ENCODE results near the gene ANKFY1. TPM values are rescaled to one million over a fixed set of nuclear protein-coding genes. Genes with fewer than 3 reads are reported as not detected.

Gene ANKFY1
- polyA plus RNA-seq, 1 of the 3 experiments (the other 2 are of a cell fraction), result 29.6 TPM

GRCh38 chr17:4221899-4222659 is 41.7 kb downstream of the ANKFY1 start:
- H3K4me2 ChIP-seq, result no peak overlapping the region
- no peak for TF ChIP-seq MXI1 (IDR thresholded peaks at IDR 0.05; ENCODE audit: low read depth, low read length)
- TF ChIP-seq POLR2AphosphoS5 (IDR thresholded peaks at IDR 0.05; ENCODE audit: low read depth, low read length), result no peak
- no peak for TF ChIP-seq CHD2 (IDR thresholded peaks at IDR 0.05; ENCODE audit: low read length, partially characterized antibody)
- H3F3A ChIP-seq (replicated peaks; ENCODE audit: insufficient read depth), result no peaks in the 10 kb centered on the region
- POLR2A ChIA-PET, result interaction anchor here (0.7 kb wide), 1 partner anchor 8 kb away, joined by 3 read pairs; no protein-coding TSS in a partner anchor
- peaks cover 16% of the 10 kb centered on the region; the same call in 1 of the 2 replicates for H3K79me2 ChIP-seq (ENCODE audit: insufficient read depth)
- H2AFZ ChIP-seq (ENCODE audit: low read depth), result no peak overlapping the region
- no peak overlapping the region for H3K27ac ChIP-seq (ENCODE audit: low read depth in 2 of 2, low read length in 1 of 2)
- no peak overlapping the region for H3K4me3 ChIP-seq (ENCODE audit: low read depth in 2 of 2, low read length in 1 of 2)
- H3K9me3 ChIP-seq, result no peaks in the 10 kb centered on the region
- no peaks in the 10 kb centered on the region for H4K20me1 ChIP-seq (ENCODE audit: insufficient read depth)
- CTCF ChIA-PET, result interaction anchor here (1.1 to 2.5 kb wide), 4 partner anchors 8 to 82 kb away, joined by 3 to 9 read pairs (median 4); no protein-coding TSS in a partner anchor
- no peak for DNase-seq
- 97% methylated on average over 36 of the region's 47 CpGs for WGBS (ENCODE audit: low lambda C conversion rate)
- H3K27me3 ChIP-seq (ENCODE audit: insufficient read depth), result no peaks in the 10 kb centered on the region
- peaks cover 12 to 26% of the 10 kb centered on the region in 2 experiments for H3K36me3 ChIP-seq (replicated peaks in 1 of 2; ENCODE audit: control insufficient read depth in 1 of 2, insufficient read depth in 2 of 2, low read length in 1 of 2)
- peaks cover 8 to 22% of the 10 kb centered on the region in 2 experiments; a peak in 3 of 4 replicates for H3K4me1 ChIP-seq (ENCODE audit: control insufficient read depth in 1 of 2, insufficient read depth in 2 of 2, low read depth in 1 of 2, low read length in 1 of 2)
- H3K9ac ChIP-seq, result no peak overlapping the region
- no peaks in the 10 kb centered on the region for H3K9me2 ChIP-seq

DNA sequence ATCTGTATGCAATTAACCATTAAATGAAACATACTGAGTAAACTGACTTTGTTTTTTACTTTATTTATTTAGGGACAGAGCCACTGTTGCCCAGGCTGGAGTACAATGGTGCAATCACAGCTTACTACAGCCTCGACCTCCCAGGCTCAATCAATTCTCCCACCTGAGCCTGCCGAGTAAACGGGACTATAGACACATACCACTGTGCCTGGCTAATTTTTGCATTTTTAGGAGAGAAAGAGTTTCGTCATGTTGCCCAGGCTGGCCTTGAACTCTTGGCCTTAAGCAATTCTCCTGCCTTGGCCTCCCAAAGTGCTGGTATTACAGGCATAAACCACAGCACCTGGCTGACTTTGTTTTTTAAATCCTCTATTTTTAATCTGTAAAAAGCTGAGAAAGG is 42.6 kb downstream of the ANKFY1 start:
- Histone ChIP-seq H3F3A (replicated peaks; ENCODE audit: insufficient read depth) (no peaks in the 10 kb centered on the region), H3K9me3 (no peaks in the 10 kb centered on the region), H4K20me1 (ENCODE audit: insufficient read depth) (no peaks in the 10 kb centered on the region), H2AFZ (ENCODE audit: low read depth) (no peak overlapping the region), H3K36me3 (replicated peaks in 1 of 2; ENCODE audit: control insufficient read depth in 1 of 2, insufficient read depth in 2 of 2, low read length in 1 of 2) (peaks cover 18 to 20% of the 10 kb centered on the region in 2 experiments), H3K9ac (no peak overlapping the region), H3K27ac (ENCODE audit: low read depth in 2 of 2, low read length in 1 of 2) (no peak overlapping the region), H3K4me3 (ENCODE audit: low read depth in 2 of 2, low read length in 1 of 2) (no peak overlapping the region), H3K79me2 (ENCODE audit: insufficient read depth) (peaks cover 8% of the 10 kb centered on the region; the same call in 1 of the 2 replicates), H3K9me2 (no peaks in the 10 kb centered on the region), H3K4me1 (ENCODE audit: control insufficient read depth in 1 of 2, insufficient read depth in 2 of 2, low read depth in 1 of 2, low read length in 1 of 2) (peaks cover 8 to 22% of the 10 kb centered on the region in 2 experiments; a peak in 2 of 4 replicates), H3K27me3 (ENCODE audit: insufficient read depth) (no peaks in the 10 kb centered on the region), H3K4me2 (no peak overlapping the region)
- CTCF ChIA-PET, result interaction anchor here (2.5 kb wide), 1 partner anchor 83 kb away, joined by 9 read pairs; no protein-coding TSS in a partner anchor
- no peak for DNase-seq
- 90% methylated on average over 4 of the region's 4 CpGs for WGBS (ENCODE audit: low lambda C conversion rate)
- TF ChIP-seq CHD2 (IDR thresholded peaks at IDR 0.05; ENCODE audit: low read length, partially characterized antibody), result no peak
- TF ChIP-seq FOXM1 (IDR thresholded peaks at IDR 0.05; ENCODE audit: low read depth), result no peak
- no peak for TF ChIP-seq FOSL2 (IDR thresholded peaks at IDR 0.05; ENCODE audit: borderline replicate concordance, low read depth)
- no peak for TF ChIP-seq USF2 (IDR thresholded peaks at IDR 0.05; ENCODE audit: borderline replicate concordance, low read depth, low read length)
- no peak for TF ChIP-seq RFX5 (IDR thresholded peaks at IDR 0.05; ENCODE audit: low read length)
- no peak for TF ChIP-seq ELF1 (IDR thresholded peaks at IDR 0.05)
- TF ChIP-seq SMC3 (IDR thresholded peaks at IDR 0.05; ENCODE audit: low read depth, low read length), result no peak
- no peak for TF ChIP-seq EZH2phosphoT487 (IDR thresholded peaks at IDR 0.05; ENCODE audit: borderline replicate concordance, low read depth)
- no peak for TF ChIP-seq USF1 (IDR thresholded peaks at IDR 0.05; ENCODE audit: borderline replicate concordance, low read depth)
- no peak for TF ChIP-seq NFIC (IDR thresholded peaks at IDR 0.05; ENCODE audit: borderline replicate concordance)
- TF ChIP-seq EP300 (IDR thresholded peaks at IDR 0.05; ENCODE audit: borderline replicate concordance in 1 of 2, low read depth in 1 of 2, low read length in 1 of 2), result no peak
- no peak for TF ChIP-seq MEF2A (IDR thresholded peaks at IDR 0.05; ENCODE audit: borderline replicate concordance, low read depth)
- TF ChIP-seq TEAD4 (IDR thresholded peaks at IDR 0.05; ENCODE audit: borderline replicate concordance, insufficient read depth), result no peak
- no peak for TF ChIP-seq REST (IDR thresholded peaks at IDR 0.05; ENCODE audit: low read depth, low read length)
- no peak for TF ChIP-seq SIN3A (IDR thresholded peaks at IDR 0.05; ENCODE audit: borderline replicate concordance, low read depth, low read length)
- POLR2A ChIA-PET, result no interaction called here

All from SK-N-SH (cell line).